HCT116 (cell line): ENCODE data around the gene SGSH. TPM values are rescaled to one million over a fixed set of nuclear protein-coding genes. Genes with fewer than 3 reads are reported as not detected.

Source experiments
- ATAC-seq: fragments of 200-7000 bp; cut with Tn5 transposase; 2 replicates; pipeline ENCODE4 v1.9.1; 2020; ENCODE audit warnings: mild to moderate bottlenecking, moderate library complexity
- BruUV-seq: library from RNA; stranded (reverse); fragments of 400-500 nt; replicated peaks from 2 replicates; lab custom pipeline; 2021; lab: Mats Ljungman, UMichigan
- CTCF ChIA-PET: fragments of 300-600 bp; sonication (Branson Sonifier 250); formaldehyde crosslinking; loops from one replicate; lab custom pipeline; 2021; ENCODE audit warnings: antibody characterized with exemption; lab: Charles Lee
- POLR2A ChIA-PET: fragments of 300-600, 350-600 bp; sonication (Branson Sonifier 250); formaldehyde crosslinking; loops from one replicate; lab custom pipeline; 2021; ENCODE audit warnings: antibody characterized with exemption; lab: Charles Lee
- RAD21 ChIA-PET, 2 experiments: fragments of 300-600 bp; sonication (Branson Sonifier 250); formaldehyde crosslinking; loops; one replicate each; lab custom pipeline; 2023; ENCODE audit warnings: low total read pairs in 2 of 2; ENCODE audit not compliant: uncharacterized antibody in 2 of 2, unreplicated experiment in 2 of 2, low non-redundant PET in 1 of 2; lab: Charles Lee
- DNase-seq: peaks from one replicate; pipeline ENCODE4 v3.0.0-alpha.2; 2010; ENCODE audit warnings: low read depth, low spot score
- H2AFZ ChIP-seq: fragments of 200-600 bp; shearing (Covaris generic), sonication (generic); 2 replicates; pipeline ENCODE4 v1.6.1; 2017; ENCODE audit warnings: low read depth, mixed run types, mixed read lengths, antibody characterized with exemption, low read length; ENCODE audit not compliant: poor library complexity, severe bottlenecking
- H3K27ac ChIP-seq: 2 replicates; pipeline ENCODE4 v1.5.1; 2012; ENCODE audit warnings: low read depth, low read length
- H3K27me3 ChIP-seq: fragments of 200-600 bp; sonication (generic); 2 replicates; pipeline ENCODE4 v1.6.1; 2016; ENCODE audit warnings: mixed run types, low read length, mixed read lengths; ENCODE audit not compliant: insufficient read depth
- H3K36me3 ChIP-seq, 2 experiments: fragments of 200-500 bp in 1 of 2; fragments of 200-600 bp in 1 of 2; sonication (Bioruptor generic) in 1 of 2; sonication (generic) in 1 of 2; 2 replicates each; pipeline versions ENCODE4 v1.5.1 to v1.6.1; 2014 to 2016; ENCODE audit warnings: low read length in 2 of 2, inconsistent platforms in 1 of 2, mixed read lengths in 1 of 2, mixed run types in 1 of 2; ENCODE audit not compliant: insufficient read depth in 2 of 2, control insufficient read depth in 1 of 2
- H3K4me1 ChIP-seq, 2 experiments: fragments of 200-600 bp in 1 of 2; sonication (generic) in 1 of 2; 2 replicates each; pipeline versions ENCODE4 v1.5.1 to v1.6.1; 2012 to 2017; ENCODE audit warnings: low read length in 2 of 2, inconsistent platforms in 1 of 2, mild to moderate bottlenecking in 1 of 2, mixed read lengths in 1 of 2, mixed run types in 1 of 2, moderate library complexity in 1 of 2; ENCODE audit not compliant: insufficient read depth in 2 of 2, control insufficient read depth in 1 of 2
- H3K4me2 ChIP-seq: fragments of 200-600 bp; sonication (generic); 2 replicates; pipeline ENCODE4 v1.6.1; 2017; ENCODE audit warnings: mixed run types, low read length, mixed read lengths
- H3K4me3 ChIP-seq, 2 experiments: fragments of 200-600 bp in 1 of 2; sonication (generic) in 1 of 2; replicated peaks in 1 of 2; 2 replicates each; pipeline ENCODE4 v1.5.1; 2011 to 2016; ENCODE audit warnings: low read length in 2 of 2, control low read depth in 1 of 2, low read depth in 1 of 2, mild to moderate bottlenecking in 1 of 2, mixed read lengths in 1 of 2, mixed run types in 1 of 2
- H3K79me2 ChIP-seq: fragments of 200-600 bp; sonication (generic); 2 replicates; pipeline ENCODE4 v1.6.1; 2017; ENCODE audit warnings: mild to moderate bottlenecking, mixed run types, low read length, moderate library complexity, mixed read lengths; ENCODE audit not compliant: insufficient read depth
- H3K9ac ChIP-seq: fragments of 200-600 bp; sonication (generic); 2 replicates; pipeline ENCODE4 v1.6.1; 2016; ENCODE audit warnings: low read length, mixed read lengths
- H3K9me2 ChIP-seq: fragments of 200-600 bp; sonication (generic), shearing (Covaris generic); 2 replicates; pipeline ENCODE4 v1.6.1; 2017; ENCODE audit warnings: mixed run types, mild to moderate bottlenecking, moderate library complexity; ENCODE audit not compliant: insufficient read depth
- H3K9me3 ChIP-seq, 2 experiments: fragments of 200-500 bp in 1 of 2; fragments of 200-600 bp in 1 of 2; sonication (Bioruptor generic) in 1 of 2; sonication (generic) in 1 of 2; 2 replicates each; pipeline ENCODE4 v1.6.1; 2014 to 2017; ENCODE audit warnings: low read length in 2 of 2, mixed read lengths in 2 of 2, inconsistent platforms in 1 of 2, low read depth in 1 of 2, mild to moderate bottlenecking in 1 of 2, mixed run types in 1 of 2, moderate library complexity in 1 of 2; ENCODE audit not compliant: control insufficient read depth in 1 of 2, insufficient read depth in 1 of 2
- H4K20me1 ChIP-seq: fragments of 200-600 bp; sonication (generic), shearing (Covaris generic); 2 replicates; pipeline ENCODE4 v1.6.1; 2017; ENCODE audit warnings: mixed run types, mild to moderate bottlenecking, moderate library complexity; ENCODE audit not compliant: insufficient read depth
- CBX3 ChIP-seq: IDR thresholded peaks from 2 replicates; pipeline ENCODE4 v1.6.1; 2012; ENCODE audit warnings: low read depth
- CEBPB ChIP-seq: IDR thresholded peaks from 2 replicates; pipeline ENCODE4 v1.6.1; 2012; ENCODE audit warnings: low read depth
- EGR1 ChIP-seq: IDR thresholded peaks from 2 replicates; pipeline ENCODE4 v1.6.1; 2012; ENCODE audit warnings: low read depth
- EZH2 ChIP-seq: fragments of 200-600 bp; sonication (generic); IDR thresholded peaks from 2 replicates; pipeline ENCODE4 v1.6.1; 2017; ENCODE audit warnings: antibody characterized with exemption, mixed run types
- EZH2phosphoT487 ChIP-seq: fragments of 200-600 bp; IDR thresholded peaks from 2 replicates; pipeline ENCODE4 v1.6.1; 2018; ENCODE audit warnings: antibody characterized with exemption, borderline replicate concordance
- FOSL1 ChIP-seq: IDR thresholded peaks from 2 replicates; pipeline ENCODE4 v1.6.1; 2012; ENCODE audit warnings: low read depth
- JUND ChIP-seq: IDR thresholded peaks from 2 replicates; pipeline ENCODE4 v1.6.1; 2012
- POLR2A ChIP-seq: IDR thresholded peaks from 2 replicates; pipeline ENCODE4 v1.7.0; 2011; ENCODE audit warnings: borderline replicate concordance; ENCODE audit not compliant: insufficient read depth, insufficient read length; ENCODE audit errors: extremely low read depth
- POLR2AphosphoS5 ChIP-seq: IDR thresholded peaks from 2 replicates; pipeline ENCODE4 v1.6.1; 2011; ENCODE audit warnings: mild to moderate bottlenecking, low read depth, low read length, moderate library complexity
- RAD21 ChIP-seq: IDR thresholded peaks from 2 replicates; pipeline ENCODE4 v1.6.1; 2012; ENCODE audit warnings: low read depth, mild to moderate bottlenecking
- SRF ChIP-seq: IDR thresholded peaks from 2 replicates; pipeline ENCODE4 v1.6.1; 2012; ENCODE audit warnings: low read depth
- TCF7L2 ChIP-seq: IDR thresholded peaks from 2 replicates; pipeline ENCODE4 v1.7.0; 2011; ENCODE audit warnings: borderline replicate concordance, inconsistent platforms; ENCODE audit not compliant: insufficient read depth, insufficient read length; ENCODE audit errors: extremely low read depth
- YY1 ChIP-seq: IDR thresholded peaks from 2 replicates; pipeline ENCODE4 v1.6.1; 2011; ENCODE audit warnings: low read length, low read depth, moderate library complexity, mild to moderate bottlenecking; ENCODE audit not compliant: insufficient replicate concordance; ENCODE audit errors: extremely low read depth
- ZFX ChIP-seq: fragments of 450-650 bp; IDR thresholded peaks from 2 replicates; pipeline ENCODE4 v1.6.1; 2017
- ZNF274 ChIP-seq: fragments of 200-500 bp; sonication (Bioruptor generic); IDR thresholded peaks from 2 replicates; pipeline ENCODE4 v1.6.1; 2014; ENCODE audit warnings: mild to moderate bottlenecking, low read depth, low read length, inconsistent platforms
- intact Hi-C: fragments of 100-400 bp; cut with micrococcal nuclease; formaldehyde crosslinking; loops from 2 replicates; pipeline ENCODE4 v1.10.0; 2022
- total RNA-seq: library from RNA; stranded (reverse); gene quantifications from one replicate; pipeline ENCODE4 v1.2.1, GENCODE V29; 2021; ENCODE audit not compliant: unreplicated experiment
- TF ChIP-seq, protein P1 (sequence below): IDR thresholded peaks from 2 replicates; pipeline ENCODE4 v1.6.1; 2012
- TF ChIP-seq, protein P2 (sequence below): IDR thresholded peaks from 2 replicates; pipeline ENCODE4 v1.6.1; 2012

The SGSH gene
- total RNA-seq, 1 experiment from 2014 or later = 34.4 TPM

DNA sequence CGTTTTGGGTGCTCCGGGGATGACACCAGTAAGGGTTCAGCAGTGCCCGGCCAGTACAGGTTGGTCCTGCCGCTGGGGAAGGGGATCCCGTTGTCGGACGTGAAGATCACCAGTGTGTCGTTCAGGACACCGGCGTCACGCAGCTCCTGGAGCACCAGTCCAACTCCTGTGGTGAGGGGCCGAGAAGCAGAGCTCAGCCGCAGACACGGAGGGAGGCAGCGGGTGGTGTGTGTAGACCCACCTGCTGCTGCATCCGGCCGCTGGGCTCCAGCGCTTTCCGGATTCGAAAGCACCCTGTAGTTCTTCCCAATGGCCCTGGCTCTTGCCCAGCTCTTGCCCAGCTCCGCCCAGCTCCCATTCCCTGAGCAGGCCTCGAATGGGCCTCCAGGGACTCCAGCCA lies 8.0 kb downstream of the SGSH start:
- no peak overlapping the region for H3K4me3 ChIP-seq
- H3K9me2 ChIP-seq = no peaks in the 10 kb centered on the region
- H3K79me2 ChIP-seq = no peaks in the 10 kb centered on the region
- no peaks in the 10 kb centered on the region for H3K9me3 ChIP-seq
- no peak overlapping the region for H3K27ac ChIP-seq
- peaks cover 17 to 31% of the 10 kb centered on the region in 2 experiments; a peak in 3 of 4 replicates for H3K36me3 ChIP-seq
- H2AFZ ChIP-seq = no peak overlapping the region
- ChIA-PET RAD21 (no interaction called here), POLR2A (no interaction called here), CTCF (no interaction called here)
- H3K9ac ChIP-seq = no peak overlapping the region
- no peaks in the 10 kb centered on the region for H3K4me1 ChIP-seq
- H3K27me3 ChIP-seq = no peaks in the 10 kb centered on the region
- no peak for ATAC-seq
- H4K20me1 ChIP-seq = no peaks in the 10 kb centered on the region
- no TSS peak for BruUV-seq
- intact Hi-C loops = no loop called here
- TF ChIP-seq RAD21 (no peak), ZFX (no peak), POLR2AphosphoS5 (no peak), CEBPB (no peak), POLR2A (no peak), EZH2 (no peak), TCF7L2 (no peak), YY1 (no peak), EZH2phosphoT487 (no peak), EGR1 (no peak), SRF (no peak), JUND (no peak), ZNF274 (no peak), CBX3 (no peak), FOSL1 (no peak)
- TF ChIP-seq, protein P1, sequence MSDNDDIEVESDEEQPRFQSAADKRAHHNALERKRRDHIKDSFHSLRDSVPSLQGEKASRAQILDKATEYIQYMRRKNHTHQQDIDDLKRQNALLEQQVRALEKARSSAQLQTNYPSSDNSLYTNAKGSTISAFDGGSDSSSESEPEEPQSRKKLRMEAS = no peak
- TF ChIP-seq, protein P2, sequence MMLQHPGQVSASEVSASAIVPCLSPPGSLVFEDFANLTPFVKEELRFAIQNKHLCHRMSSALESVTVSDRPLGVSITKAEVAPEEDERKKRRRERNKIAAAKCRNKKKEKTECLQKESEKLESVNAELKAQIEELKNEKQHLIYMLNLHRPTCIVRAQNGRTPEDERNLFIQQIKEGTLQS = no peak
- H3K4me2 ChIP-seq = no peak overlapping the region
- no peak for DNase-seq
